Activated T-cell treated with anti-CD3 and anti-CD28 coated beads, Interleukin-2, amount 50 U/mL, for 72 hours (primary cell): Measurements from ENCODE around the gene SMAD5. TPM values are rescaled to one million over a fixed set of nuclear protein-coding genes. Genes with fewer than 3 reads are reported as not detected.

Source experiments
- ATAC-seq, 2 donors: fragments of 150-1000 bp; cut with Tn5 transposase; replicated peaks in 1 of 2; 2 replicates each; pipeline ENCODE4 v1.10.0; 2021; ENCODE audit warnings: moderate library complexity in 2 of 2, mild to moderate bottlenecking in 1 of 2
- DNase-seq, 2 donors: peaks; one replicate each; pipeline ENCODE4 v3.0.0; 2021 to 2022; ENCODE audit warnings: mixed read lengths in 1 of 2
- H3K27ac Mint-ChIP-seq: one replicate; pipeline ENCODE4 v1.8.0; 2022; ENCODE audit warnings: mild to moderate bottlenecking, moderate library complexity, mixed read lengths
- H3K27me3 Mint-ChIP-seq: one replicate; pipeline ENCODE4 v1.8.0; 2022; ENCODE audit warnings: low read depth, mixed read lengths
- H3K36me3 Mint-ChIP-seq, 2 donors: one replicate each; pipeline ENCODE4 v1.8.0; 2022; ENCODE audit warnings: mixed read lengths in 2 of 2, mild to moderate bottlenecking in 1 of 2; ENCODE audit not compliant: insufficient read depth in 2 of 2
- H3K4me1 Mint-ChIP-seq: one replicate; pipeline ENCODE4 v1.8.0; 2022; ENCODE audit warnings: low read depth, mixed read lengths
- H3K4me3 Mint-ChIP-seq, 2 donors: one replicate each; pipeline ENCODE4 v1.8.0; 2022; ENCODE audit warnings: mild to moderate bottlenecking in 2 of 2, mixed read lengths in 2 of 2, moderate library complexity in 2 of 2
- H3K9me3 Mint-ChIP-seq, 2 donors: one replicate each; pipeline ENCODE4 v1.8.0; 2022; ENCODE audit warnings: mixed read lengths in 2 of 2
- total RNA-seq, 2 donors: library from RNA; stranded (reverse); gene quantifications; one replicate each; pipeline ENCODE4 v1.2.3, GENCODE V29; 2022

The SMAD5 gene
- total RNA-seq, 2 donors from 2014 or later, result 7.1 to 13.9 TPM

GRCh38 chr5:136104306-136104965 lies 28.2 kb upstream of the SMAD5 start:
- H3K27ac Mint-ChIP-seq, result no peak overlapping the region
- DNase-seq (no peak), ATAC-seq (no peak)
- H3K4me3 Mint-ChIP-seq, result no peak overlapping the region
- H3K27me3 Mint-ChIP-seq, result peaks cover 15% of the 10 kb centered on the region
- H3K36me3 Mint-ChIP-seq, result no peaks in the 10 kb centered on the region
- no peaks in the 10 kb centered on the region for H3K4me1 Mint-ChIP-seq
- no peaks in the 10 kb centered on the region for H3K9me3 Mint-ChIP-seq

DNA sequence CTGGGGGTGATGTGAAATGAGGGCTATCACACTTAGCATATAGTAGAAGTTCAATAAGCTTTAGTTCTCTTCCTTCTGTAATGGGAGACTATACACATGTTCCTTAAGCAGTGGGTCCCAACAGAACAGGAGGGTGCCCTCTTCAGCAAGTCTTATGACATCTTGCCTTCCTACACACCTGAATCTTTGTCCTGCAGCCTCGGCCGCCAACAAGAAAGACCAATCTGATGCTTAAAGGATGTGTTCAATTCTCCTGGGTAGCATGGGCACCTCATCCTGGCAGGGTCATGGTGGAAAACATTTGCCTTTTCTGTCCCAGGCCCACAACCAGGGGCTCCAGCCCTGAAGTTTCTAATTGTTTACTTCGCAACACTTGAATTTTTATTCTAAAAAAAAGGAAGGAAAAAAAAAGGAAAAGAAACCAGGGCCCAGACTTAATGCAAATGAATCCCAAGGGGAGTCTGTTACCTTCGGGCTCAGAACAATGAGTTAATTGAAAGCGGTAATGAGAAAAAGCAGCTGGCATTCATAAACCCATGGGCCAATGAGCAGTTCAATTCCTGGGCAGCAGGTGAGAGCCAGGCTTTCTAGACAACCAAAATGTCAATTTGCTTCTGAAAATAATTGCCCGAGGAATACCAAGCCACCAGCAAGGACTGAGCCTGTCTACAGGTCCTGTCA lies 26.2 kb upstream of the SMAD5 start:
- no peak for DNase-seq
- no peaks in the 10 kb centered on the region for H3K36me3 Mint-ChIP-seq
- peaks cover 7% of the 10 kb centered on the region for H3K27me3 Mint-ChIP-seq
- no peak overlapping the region for H3K27ac Mint-ChIP-seq
- no peak for ATAC-seq
- no peaks in the 10 kb centered on the region for H3K4me1 Mint-ChIP-seq
- no peaks in the 10 kb centered on the region for H3K9me3 Mint-ChIP-seq
- H3K4me3 Mint-ChIP-seq, result no peak overlapping the region

- no peak overlapping the region for H3K27ac Mint-ChIP-seq
- H3K4me1 Mint-ChIP-seq, result no peaks in the 10 kb centered on the region
- DNase-seq (no peak), ATAC-seq (no peak)
- peaks cover 12% of the 10 kb centered on the region for H3K27me3 Mint-ChIP-seq
- H3K36me3 Mint-ChIP-seq, result no peaks in the 10 kb centered on the region
- no peak overlapping the region for H3K4me3 Mint-ChIP-seq
- H3K9me3 Mint-ChIP-seq, result no peaks in the 10 kb centered on the region
Measured at GRCh38 chr5:136108180-136108611, 24.4 kb upstream of the SMAD5 start.

- Mint-ChIP-seq H3K36me3 (no peaks in the 10 kb centered on the region), H3K27ac (no peak overlapping the region), H3K9me3 (no peaks in the 10 kb centered on the region), H3K4me1 (no peaks in the 10 kb centered on the region), H3K27me3 (peaks cover 16% of the 10 kb centered on the region), H3K4me3 (no peak overlapping the region)
- no peak for DNase-seq
- ATAC-seq, result no peak
Measured at GRCh38 chr5:136108766-136109165, 23.9 kb upstream of the SMAD5 start.

GRCh38 chr5:136109453-136110135 lies 23.1 kb upstream of the SMAD5 start:
- no peak overlapping the region for H3K4me3 Mint-ChIP-seq
- ATAC-seq, result no peak
- H3K27me3 Mint-ChIP-seq, result peaks cover 14% of the 10 kb centered on the region
- H3K27ac Mint-ChIP-seq, result no peak overlapping the region
- DNase-seq, result no peak
- H3K36me3 Mint-ChIP-seq, result no peaks in the 10 kb centered on the region
- H3K4me1 Mint-ChIP-seq, result no peaks in the 10 kb centered on the region
- H3K9me3 Mint-ChIP-seq, result no peaks in the 10 kb centered on the region

DNA sequence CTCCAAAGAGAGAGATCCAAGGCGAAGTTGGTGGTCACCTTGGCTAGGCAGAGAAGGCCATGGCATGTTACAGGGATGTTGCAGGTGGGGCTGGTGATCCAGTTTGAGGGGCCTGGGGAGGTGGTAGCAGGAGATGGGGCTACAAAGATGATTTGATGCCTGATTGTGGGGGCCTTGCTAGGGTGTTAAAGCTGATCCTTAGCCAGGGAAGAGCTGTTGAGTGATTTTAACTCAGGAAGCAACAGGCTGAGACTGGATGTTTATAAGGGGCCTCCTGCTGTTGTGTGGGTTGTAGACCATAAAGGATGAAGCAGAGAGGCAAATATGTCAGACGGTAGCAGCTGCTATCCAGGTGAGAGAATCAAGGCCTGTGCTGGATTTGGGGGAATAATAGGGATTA lies 19.0 kb upstream of the SMAD5 start:
- Mint-ChIP-seq H3K4me1 (no peaks in the 10 kb centered on the region), H3K9me3 (no peaks in the 10 kb centered on the region), H3K27me3 (peaks cover 18% of the 10 kb centered on the region), H3K36me3 (no peaks in the 10 kb centered on the region), H3K27ac (no peak overlapping the region), H3K4me3 (no peak overlapping the region)
- ATAC-seq (no peak), DNase-seq (no peak)

GRCh38 chr5:136114414-136115125 lies 18.1 kb upstream of the SMAD5 start:
- no peak for DNase-seq
- ATAC-seq, result no peak
- Mint-ChIP-seq H3K4me1 (no peaks in the 10 kb centered on the region), H3K36me3 (no peaks in the 10 kb centered on the region), H3K4me3 (no peak overlapping the region), H3K9me3 (no peaks in the 10 kb centered on the region), H3K27ac (no peak overlapping the region), H3K27me3 (peaks cover 18% of the 10 kb centered on the region)

DNA sequence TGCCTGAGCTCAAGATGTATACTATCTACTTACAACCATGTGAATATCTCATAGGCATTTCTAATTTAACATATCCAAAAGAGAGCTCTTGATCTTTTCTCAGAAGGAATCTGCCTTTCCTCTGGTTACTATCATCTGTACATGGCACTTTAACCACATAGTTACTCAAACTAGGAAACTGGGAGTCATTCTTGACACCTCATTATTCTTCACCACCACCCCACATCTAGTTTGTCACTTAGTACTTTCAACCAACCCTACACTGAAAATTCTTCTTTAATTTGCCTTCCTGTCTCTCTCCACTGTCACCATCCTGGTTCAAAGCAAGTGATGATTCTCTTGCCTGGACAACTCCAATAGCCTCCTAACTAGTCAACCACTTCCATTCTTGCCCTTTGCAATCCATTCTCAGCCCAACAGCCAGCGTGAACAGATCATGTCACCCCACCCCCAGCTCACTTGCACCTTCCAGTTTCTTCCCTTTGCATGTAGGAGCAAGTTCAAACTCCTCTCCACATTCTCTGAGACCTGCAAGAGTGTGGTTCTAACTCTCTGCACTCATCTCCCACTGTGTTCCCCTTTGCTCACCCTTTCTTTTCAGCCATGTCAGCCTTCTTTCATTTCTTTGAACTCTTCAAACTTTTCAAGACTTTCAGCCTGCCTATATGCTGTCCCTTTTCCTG lies 17.3 kb upstream of the SMAD5 start:
- H3K9me3 Mint-ChIP-seq, result no peaks in the 10 kb centered on the region
- H3K4me1 Mint-ChIP-seq, result no peaks in the 10 kb centered on the region
- no peak overlapping the region for H3K4me3 Mint-ChIP-seq
- peaks cover 22% of the 10 kb centered on the region for H3K27me3 Mint-ChIP-seq
- no peak overlapping the region for H3K27ac Mint-ChIP-seq
- DNase-seq (no peak), ATAC-seq (peak; percentile 61 to 86)
- no peaks in the 10 kb centered on the region for H3K36me3 Mint-ChIP-seq

GRCh38 chr5:136120529-136120928 lies 12.1 kb upstream of the SMAD5 start:
- Mint-ChIP-seq H3K36me3 (no peaks in the 10 kb centered on the region), H3K27ac (no peak overlapping the region), H3K4me3 (no peak overlapping the region), H3K27me3 (peaks cover 32% of the 10 kb centered on the region), H3K9me3 (no peaks in the 10 kb centered on the region), H3K4me1 (no peaks in the 10 kb centered on the region)
- DNase-seq, result no peak
- ATAC-seq, result no peak

DNA sequence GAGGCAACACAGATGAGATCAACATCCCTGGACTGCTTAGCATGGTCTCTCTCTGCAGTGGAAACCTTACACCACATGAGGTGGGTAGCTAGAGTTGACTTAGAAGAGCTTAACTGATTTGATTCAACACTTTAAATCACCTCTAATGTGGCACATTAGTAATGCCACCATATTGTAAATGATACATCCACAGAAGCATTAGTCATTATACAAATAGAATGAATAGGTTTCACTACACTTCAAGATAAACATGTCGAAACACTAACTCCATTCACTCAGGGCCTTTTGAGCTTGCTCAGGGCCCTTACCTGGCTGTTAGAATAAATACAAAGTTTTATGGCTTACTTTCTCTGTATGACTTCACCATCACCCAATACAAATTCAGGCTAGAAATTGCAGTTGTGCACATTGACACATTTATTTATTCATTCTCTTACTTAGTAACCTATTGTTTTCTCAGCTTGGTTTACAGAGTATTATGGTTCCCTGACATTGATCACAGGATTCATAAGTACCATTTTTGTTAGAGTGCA lies 9.3 kb upstream of the SMAD5 start:
- H3K36me3 Mint-ChIP-seq, result no peaks in the 10 kb centered on the region
- H3K9me3 Mint-ChIP-seq, result no peaks in the 10 kb centered on the region
- H3K27ac Mint-ChIP-seq, result no peak overlapping the region
- H3K27me3 Mint-ChIP-seq, result peaks cover 40% of the 10 kb centered on the region
- ATAC-seq, result peak; percentile 57 to 83
- no peak for DNase-seq
- H3K4me3 Mint-ChIP-seq, result no peak overlapping the region
- H3K4me1 Mint-ChIP-seq, result no peaks in the 10 kb centered on the region

GRCh38 chr5:136127560-136127959 lies 5.1 kb upstream of the SMAD5 start:
- ATAC-seq, result no peak

GRCh38 chr5:136128481-136128880 lies 4.2 kb upstream of the SMAD5 start:
- Mint-ChIP-seq H3K27ac (no peak overlapping the region), H3K27me3 (peaks cover 60% of the 10 kb centered on the region), H3K9me3 (no peaks in the 10 kb centered on the region), H3K36me3 (no peaks in the 10 kb centered on the region), H3K4me3 (no peak overlapping the region), H3K4me1 (peaks cover 5% of the 10 kb centered on the region)
- DNase-seq (no peak), ATAC-seq (no peak)

More at GRCh38 chr5:136127560-136127959, 5.1 kb upstream of the SMAD5 start:
- peaks cover 59% of the 10 kb centered on the region for H3K27me3 Mint-ChIP-seq
- H3K9me3 Mint-ChIP-seq, result no peaks in the 10 kb centered on the region
- no peaks in the 10 kb centered on the region for H3K36me3 Mint-ChIP-seq
- H3K4me3 Mint-ChIP-seq, result no peak overlapping the region
- H3K27ac Mint-ChIP-seq, result no peak overlapping the region
- H3K4me1 Mint-ChIP-seq, result peaks cover 5% of the 10 kb centered on the region
- no peak for DNase-seq
